HG03095 (cell line): Measurements from ENCODE around the gene WRAP53.

Source experiments
- ATAC-seq: cut with Tn5 transposase; IDR thresholded peaks from one replicate; pipeline ENCODE4 v1.9.1; 2021; ENCODE audit warnings: moderate library complexity; ENCODE audit not compliant: unreplicated experiment

The WRAP53 gene

GRCh38 chr17:7677388-7678067 lies 10.7 kb upstream of the WRAP53 start:
- ATAC-seq: no peak

GRCh38 chr17:7684851-7685532 lies 3.3 kb upstream of the WRAP53 start:
- ATAC-seq: no peak

GRCh38 chr17:7685533-7686221 lies 2.6 kb upstream of the WRAP53 start:
- ATAC-seq: peak; percentile 46

GRCh38 chr17:7686222-7687071 lies 1.8 kb upstream of the WRAP53 start:
- peak; percentile 35 for ATAC-seq

GRCh38 chr17:7687072-7687907 lies 987 bp upstream of the WRAP53 start, which contains the start of gene TP53:
TSS of gene TP53 (minus strand) at chr17:7687490. CDS start at chr17:7676594, 10,896 bp downstream.
- no peak for ATAC-seq

- ATAC-seq: no peak
These were observed 585 bp downstream of the WRAP53 start for GRCh38 chr17:7688808-7689316.

- ATAC-seq: no peak
These were observed 7.3 kb downstream of the WRAP53 start for GRCh38 chr17:7695586-7695985.

GRCh38 chr17:7697828-7698588 lies 9.7 kb downstream of the WRAP53 start:
- ATAC-seq: no peak

- no peak for ATAC-seq
These were observed 12.2 kb downstream of the WRAP53 start for GRCh38 chr17:7700510-7700909.

- no peak for ATAC-seq
These were observed 13.4 kb downstream of the WRAP53 start for GRCh38 chr17:7701681-7702080.

GRCh38 chr17:7702776-7703175 lies 14.5 kb downstream of the WRAP53 start:
- no peak for ATAC-seq

- ATAC-seq: no peak
These were observed 15.6 kb downstream of the WRAP53 start for GRCh38 chr17:7703584-7704479.

GRCh38 chr17:7704601-7705268 lies 16.5 kb downstream of the WRAP53 start, which contains the start of gene EFNB3:
TSS of gene EFNB3 (plus strand) at chr17:7705202. CDS start at chr17:7705599, 397 bp downstream.
- no peak for ATAC-seq

GRCh38 chr17:7705269-7706255 lies 17.3 kb downstream of the WRAP53 start:
- no peak for ATAC-seq

- ATAC-seq: no peak
These were observed 18.5 kb downstream of the WRAP53 start for GRCh38 chr17:7706631-7707354.

GRCh38 chr17:7707446-7707845 lies 19.2 kb downstream of the WRAP53 start:
- ATAC-seq: no peak
